Measurements from ENCODE around the gene MPPED1.

Gene MPPED1

DNA sequence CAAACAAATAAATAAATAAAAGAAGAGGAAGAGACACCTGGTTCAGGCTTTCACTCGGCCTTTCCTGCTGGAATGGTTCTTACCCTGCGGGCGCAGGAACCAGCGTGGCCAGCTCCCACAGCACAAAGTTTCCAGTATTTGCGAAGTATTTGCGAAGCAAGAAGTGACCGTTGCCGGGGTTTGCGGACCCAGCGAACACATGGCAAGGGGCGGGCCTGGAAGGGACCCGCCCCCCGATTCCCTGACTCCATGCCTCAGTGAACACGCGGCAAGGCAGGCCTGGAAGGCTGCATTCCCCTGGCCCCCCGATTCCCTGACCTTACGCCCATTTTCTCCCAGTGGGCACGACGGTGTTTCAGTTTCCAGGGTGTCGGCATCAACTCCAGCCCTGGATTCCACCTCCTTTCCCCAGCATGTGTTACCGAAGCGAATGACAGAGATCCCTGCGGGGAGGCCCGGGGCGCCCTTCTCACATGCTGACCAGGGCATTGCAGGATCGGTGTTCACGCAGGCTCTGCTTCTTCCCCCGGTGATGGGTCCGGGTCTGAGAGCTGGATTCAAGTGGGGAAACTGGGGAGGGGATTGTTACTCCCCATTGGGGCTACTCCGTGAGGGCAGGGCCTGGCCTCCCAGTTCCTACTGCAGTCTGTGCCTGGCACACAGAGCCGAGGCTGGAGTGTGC lies 102.8 kb downstream of the MPPED1 start:
- no peak for DNase-seq (ENCODE audit: extremely low read depth in 1 of 2, low read depth in 1 of 2)

DNA sequence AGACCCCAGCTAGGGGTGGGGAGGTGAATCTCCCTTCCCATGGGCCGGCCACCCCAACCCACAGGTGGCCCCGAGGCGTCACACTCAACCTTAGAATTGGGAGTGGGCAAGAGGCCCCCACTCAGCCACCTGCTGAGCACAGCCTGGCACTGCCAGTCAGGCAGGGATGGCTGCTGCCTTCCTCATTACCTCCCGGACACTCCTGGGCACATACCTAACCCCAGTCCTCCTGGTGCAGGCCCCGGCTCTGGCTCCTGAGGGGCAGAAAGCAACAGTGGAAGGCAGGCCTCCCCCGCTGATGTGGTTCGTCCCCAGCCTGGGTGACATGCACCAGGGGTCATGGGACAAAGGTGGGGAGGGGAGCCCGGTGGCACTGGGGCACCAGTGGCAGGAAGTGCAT lies 103.6 kb downstream of the MPPED1 start:
- no peak for DNase-seq (ENCODE audit: extremely low read depth in 1 of 2, low read depth in 1 of 2)

DNA sequence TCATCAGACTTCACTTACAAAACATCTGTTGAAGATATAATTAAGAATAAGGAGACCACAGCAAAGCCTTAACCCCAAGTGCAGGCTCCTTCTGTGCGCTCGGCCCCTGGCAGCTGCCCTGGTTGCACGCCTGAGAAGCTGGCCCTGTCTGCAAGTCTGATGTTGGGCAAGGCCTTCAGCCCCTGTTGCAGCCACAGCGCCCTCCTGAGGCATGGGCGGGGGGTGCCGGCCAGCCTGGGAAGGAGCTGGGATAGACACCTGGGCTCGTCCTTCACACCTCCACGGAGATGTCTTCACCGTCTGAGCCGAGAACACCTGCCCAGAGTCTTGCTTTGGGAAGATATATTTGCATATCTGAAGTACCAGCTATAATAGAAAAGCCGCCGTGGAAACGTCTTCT lies 104.1 kb downstream of the MPPED1 start:
- DNase-seq (ENCODE audit: extremely low read depth in 1 of 2, low read depth in 1 of 2) = no peak

DNA sequence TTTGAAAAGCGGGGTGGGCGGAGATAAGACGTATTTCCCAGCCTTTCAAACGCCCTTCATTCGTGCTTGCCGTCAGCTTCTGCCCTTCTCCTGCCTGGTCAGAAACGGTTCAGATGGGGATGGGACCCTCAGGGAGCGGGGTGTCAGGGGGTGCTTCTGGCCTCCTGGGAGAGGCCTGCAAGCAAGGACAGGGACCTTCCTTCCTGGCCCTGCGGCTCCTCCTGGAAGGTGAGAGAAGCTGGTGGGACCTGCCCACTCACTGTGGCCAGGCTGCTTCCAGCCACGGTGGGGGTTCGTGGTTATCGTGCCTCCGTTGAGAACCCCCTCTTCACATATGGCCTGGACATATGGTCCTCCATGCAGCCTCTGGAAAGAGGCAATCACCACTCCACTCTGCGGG lies 104.6 kb downstream of the MPPED1 start:
- DNase-seq (ENCODE audit: extremely low read depth in 1 of 2, low read depth in 1 of 2) = no peak

DNA sequence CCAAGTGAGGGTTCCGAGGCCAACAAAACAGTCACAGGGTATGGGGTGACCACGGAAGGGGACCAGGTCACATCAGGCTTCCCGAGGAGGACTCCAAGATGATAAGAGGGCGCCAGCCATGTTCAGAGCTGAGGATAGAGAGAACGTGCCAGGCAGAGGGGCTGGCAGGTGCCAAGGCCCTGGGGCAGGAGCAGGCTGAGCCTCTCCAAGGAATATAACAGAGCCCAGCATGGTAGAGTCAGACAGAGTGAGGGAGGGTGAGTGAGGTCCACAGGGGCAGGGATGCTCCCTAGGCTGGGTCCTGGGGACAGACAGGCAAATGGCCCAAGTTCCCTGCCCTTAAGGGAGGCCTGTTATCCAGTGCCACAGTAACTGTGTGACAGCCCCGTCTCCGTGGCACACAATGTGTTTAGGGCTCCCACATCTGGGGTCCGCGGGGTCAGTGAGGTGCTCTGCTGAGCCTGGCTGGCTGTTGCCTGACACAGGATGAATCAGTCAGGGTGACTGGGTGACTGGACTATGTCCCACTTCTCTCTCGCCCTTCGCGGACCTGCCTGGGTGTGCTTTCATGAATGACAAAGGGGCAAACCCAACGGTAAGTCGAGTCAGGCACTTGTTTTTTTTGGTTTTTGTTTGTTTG lies 105.3 kb downstream of the MPPED1 start:
- no peak for DNase-seq (ENCODE audit: extremely low read depth in 1 of 2, low read depth in 1 of 2)

DNA sequence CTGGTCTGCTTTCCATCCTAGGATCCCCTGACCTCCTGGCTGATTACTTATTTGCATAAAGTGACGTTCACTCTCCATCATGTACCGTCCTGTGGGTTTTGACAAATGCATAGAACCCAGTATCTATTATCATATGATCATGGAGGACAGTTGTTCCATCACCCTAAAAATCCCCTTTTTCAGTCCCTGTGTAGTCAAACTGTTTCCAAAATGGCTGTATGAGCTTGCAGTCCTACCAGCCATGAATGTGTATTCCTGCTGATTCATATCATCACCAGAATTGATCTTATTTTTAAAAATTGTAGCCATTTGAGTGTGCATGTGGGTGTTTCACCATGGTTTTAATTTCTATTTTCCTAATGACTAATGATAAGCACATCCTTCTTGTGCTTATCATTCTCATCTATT lies 108.8 kb downstream of the MPPED1 start:
- DNase-seq (ENCODE audit: extremely low read depth in 1 of 2, low read depth in 1 of 2) = no peak

DNA sequence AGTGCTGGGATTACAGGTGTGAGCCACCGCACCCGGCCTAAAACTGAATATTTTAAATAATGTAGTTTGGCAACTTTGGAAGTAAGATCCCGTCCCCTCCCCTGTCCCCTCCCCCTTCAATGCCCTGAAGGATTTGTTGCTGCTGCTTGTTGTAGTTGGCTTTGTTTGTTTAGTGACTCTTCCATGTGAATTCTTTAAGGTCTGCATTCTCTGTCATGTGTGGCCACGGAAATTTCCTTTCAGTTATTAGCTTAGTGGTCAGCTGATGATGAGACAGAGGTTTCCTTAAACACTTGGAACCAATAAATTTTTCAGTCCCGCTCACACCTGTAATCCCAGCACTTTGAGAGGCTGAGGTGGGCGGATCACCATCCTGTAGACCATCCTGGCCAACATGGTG lies 109.9 kb downstream of the MPPED1 start:
- DNase-seq (ENCODE audit: extremely low read depth in 1 of 2, low read depth in 1 of 2) = no peak

DNA sequence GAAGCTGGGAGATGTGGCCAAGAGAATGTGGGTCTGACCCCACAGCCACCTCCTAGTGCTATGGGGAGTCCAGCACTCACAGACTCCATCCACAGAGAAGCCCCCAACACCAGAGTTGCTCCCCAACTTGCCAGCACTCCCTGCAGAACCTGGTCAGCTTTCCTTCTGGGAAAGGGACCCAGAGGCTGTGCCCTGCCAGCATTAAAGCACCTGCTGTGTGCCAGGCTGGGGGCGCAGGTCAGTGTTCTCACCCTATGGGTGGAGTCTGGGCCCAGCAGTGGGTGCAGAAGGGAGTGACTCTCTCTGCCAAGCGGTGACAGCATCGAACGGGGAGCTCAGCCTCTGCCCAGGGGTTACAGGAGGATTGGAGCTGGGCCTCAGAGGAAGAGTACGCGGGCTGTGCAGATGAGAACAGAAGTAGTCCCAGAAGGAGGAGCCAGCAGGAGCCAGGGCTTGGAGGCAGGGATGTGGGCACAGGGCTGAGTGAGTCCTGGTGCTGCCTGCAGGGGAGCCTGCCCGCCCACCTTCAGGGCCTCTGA lies 114.4 kb downstream of the MPPED1 start:
- no peak for DNase-seq (ENCODE audit: extremely low read depth in 1 of 2, low read depth in 1 of 2)

DNA sequence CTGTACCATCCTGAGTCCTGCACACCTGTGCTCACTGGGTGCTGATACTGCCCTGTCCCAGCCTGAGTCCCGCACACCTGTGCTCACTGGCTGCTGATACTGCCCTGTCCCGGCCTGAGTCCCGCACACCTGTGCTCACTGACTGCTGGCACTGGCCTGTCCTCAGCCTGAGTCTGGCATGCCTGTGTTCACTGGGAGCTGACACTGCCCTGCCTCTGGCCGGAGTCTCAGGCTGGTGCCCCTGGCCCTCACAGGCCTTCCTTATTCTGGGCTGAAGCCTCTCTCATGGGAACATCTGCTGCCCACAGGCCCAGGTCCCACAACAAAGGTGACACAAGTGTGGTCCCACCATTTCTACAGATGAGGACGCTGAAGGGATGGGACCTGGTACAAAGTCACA lies 115.1 kb downstream of the MPPED1 start:
- no peak for DNase-seq (ENCODE audit: extremely low read depth in 1 of 2, low read depth in 1 of 2)

DNA sequence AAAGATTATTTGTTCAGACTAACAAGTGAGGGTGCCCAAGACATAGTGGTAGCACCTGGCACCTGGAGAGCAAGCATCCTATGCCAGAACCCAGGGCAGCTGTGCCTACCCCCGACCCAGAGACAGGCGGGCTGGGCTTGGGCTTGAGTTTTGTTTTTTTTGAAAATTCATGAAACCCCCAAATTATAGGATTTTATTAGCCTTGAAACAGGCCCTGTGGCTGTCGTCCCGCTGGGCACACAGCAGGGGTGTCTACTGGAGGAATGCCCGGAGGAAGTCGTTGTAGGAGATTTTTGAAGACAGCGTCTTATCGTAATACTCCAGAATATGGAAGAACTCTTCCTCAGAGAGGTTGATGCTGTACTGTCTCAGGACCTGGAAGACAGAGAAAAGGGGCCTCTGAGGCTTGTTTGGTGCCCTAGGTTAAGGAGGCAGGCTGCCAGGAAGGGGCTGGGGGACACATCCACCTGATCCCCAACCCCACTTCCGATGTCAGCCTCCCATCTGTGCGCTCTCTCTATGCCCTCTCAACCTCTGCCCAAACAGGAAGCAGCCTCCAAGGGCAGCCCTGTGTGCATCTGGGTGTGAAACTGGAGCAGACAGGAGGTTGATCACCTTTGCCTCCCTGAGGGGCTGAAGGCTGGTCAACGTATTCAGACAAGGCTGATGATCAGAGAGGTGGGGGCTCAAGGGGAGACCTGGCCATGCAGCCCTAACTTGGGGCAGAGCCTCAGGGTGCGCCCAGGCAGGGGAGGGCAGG lies 117.0 kb downstream of the MPPED1 start:
- DNase-seq (ENCODE audit: extremely low read depth in 1 of 2, low read depth in 1 of 2) = no peak

DNA sequence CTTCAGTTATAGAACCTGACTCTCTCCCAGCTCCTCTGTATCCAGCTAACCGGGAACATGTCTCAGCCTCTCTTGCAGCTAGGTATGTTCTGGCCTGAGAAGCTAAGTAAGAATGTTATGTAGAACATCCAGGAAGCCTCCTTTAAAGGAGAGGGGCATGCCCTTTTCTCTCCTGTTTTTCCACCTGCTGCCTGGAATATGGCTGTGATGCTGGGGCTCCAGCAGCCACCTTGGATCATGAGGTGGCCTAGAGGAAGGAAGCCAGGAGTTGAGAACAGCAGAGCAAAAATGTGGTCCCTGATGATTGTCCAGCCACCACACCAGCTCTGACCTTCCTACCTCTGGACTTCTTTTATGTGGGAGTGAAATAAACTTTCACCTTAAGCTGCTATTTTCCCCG lies 117.6 kb downstream of the MPPED1 start:
- no peak for DNase-seq (ENCODE audit: extremely low read depth in 1 of 2, low read depth in 1 of 2)

DNA sequence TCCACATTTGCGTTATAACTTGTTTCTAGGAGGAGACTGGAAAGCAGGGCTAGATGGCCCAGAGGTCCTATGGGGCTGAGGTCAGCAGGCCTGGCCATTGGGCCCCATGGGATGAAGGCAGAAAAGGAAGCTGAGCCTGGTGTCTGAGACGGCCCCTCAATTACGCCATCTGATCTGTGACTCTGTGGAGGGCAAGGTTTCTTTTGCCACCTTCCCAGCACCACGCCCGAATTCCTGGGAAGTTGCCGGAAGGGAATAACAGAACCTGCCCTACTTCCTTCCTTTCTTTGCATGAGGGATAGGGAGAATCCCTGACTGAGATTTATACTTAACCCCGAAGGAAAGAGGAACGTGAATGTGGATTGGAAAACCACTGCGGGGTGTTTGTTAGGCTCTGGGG lies 118.1 kb downstream of the MPPED1 start:
- DNase-seq (ENCODE audit: extremely low read depth in 1 of 2, low read depth in 1 of 2) = no peak

DNA sequence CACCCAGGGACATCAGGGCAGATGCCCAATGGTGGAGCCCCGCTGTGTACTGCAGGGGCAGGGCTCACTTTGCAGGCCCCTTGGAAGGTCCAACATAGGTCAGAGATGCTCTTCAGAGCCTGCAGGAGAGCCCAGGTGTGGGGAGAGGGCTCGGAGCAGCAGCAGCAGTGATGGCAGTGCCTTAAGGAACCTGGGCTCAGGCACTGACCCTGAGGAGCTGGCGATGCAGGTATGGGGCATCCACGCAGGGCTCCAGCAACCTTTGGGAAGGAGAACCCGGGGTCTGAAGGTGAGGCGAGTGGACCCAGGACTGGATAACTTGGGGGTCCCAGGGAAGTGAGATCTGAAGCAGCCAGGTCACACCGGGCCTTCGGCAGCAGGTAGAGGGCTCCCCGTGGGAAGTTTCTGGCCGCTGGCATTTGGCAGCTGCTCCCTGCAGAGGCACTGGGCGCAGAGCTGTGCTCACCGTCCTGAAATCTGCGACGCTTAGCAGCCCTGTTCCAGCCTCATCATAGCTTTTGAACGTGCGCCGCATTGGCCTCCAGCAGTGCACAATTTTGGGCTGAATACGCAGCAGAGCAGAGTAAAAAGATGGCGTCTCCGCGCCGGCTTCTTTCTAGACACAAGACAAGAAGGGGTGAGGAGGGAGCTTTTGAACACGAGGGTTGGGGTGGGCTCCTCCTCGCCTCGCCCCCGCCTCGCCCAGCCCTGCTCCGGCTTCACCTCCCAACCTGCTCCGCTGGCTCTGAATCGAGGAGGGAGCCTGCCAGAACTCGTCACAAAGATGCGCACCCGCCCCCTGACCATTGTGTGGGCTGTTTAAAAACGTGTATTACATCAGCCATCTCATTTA lies 118.8 kb downstream of the MPPED1 start:
- no peak for DNase-seq (ENCODE audit: extremely low read depth in 1 of 2, low read depth in 1 of 2)

DNA sequence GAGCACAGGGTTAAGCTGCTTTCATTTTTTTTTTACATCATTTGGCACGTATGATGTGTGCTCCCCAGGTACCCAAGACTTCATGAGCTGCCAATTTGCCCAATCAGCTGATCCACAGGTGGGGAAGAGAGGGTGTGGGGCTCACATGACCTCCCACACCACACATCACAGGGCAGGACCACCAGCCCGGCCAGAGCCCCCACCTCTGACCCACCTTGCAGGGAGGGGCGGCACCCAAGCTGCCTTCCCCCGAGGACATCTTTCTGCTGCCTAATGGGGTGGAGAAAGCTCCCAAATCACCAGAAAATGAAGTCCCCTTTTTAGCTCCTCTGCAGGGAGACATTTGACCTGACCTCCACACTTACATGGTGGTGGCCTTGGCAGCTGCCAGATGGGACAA lies 119.8 kb downstream of the MPPED1 start:
- no peak for DNase-seq (ENCODE audit: extremely low read depth in 1 of 2, low read depth in 1 of 2)

DNA sequence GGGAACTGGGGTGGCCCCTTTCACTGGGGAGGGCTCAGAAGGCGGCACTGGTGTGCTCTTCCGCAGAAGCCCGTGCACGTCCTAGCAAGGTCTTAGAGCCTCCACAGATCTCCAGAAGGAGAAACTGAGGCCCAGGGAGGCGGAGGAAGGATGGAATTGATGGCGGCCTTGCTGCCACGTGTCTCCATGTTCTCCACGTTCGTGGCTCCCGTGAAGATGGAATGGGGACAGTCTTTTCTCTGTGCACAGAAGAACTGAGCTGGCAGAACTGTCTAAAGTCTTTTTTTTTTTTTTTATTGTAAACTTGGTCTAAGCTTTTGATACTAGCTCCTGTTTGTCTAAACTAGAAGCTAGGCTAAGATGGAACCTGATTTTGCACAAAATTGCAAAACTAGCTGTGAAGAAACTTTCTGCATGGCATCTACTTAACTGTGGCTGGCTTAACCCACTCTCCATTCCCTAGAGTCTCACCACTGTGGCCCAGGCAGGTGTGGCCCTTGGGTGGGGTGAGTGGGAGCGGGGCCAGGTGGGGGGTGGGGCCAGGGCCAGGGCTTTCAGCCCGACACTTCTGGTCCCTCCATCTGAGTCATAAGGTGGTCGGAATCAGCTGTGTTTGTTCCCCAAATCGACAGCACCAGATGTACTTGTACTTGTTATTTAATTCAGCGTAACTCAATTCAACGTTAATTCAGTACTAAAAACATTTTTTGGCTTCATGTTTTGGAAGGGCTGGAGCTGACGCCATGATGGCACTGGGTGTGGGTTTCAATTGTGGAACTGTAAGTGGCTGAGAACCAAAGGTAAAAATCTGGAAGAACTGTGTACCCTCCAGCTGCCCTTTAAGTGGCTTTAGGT lies 120.7 kb downstream of the MPPED1 start:
- no peak for DNase-seq (ENCODE audit: extremely low read depth in 1 of 2, low read depth in 1 of 2)

DNA sequence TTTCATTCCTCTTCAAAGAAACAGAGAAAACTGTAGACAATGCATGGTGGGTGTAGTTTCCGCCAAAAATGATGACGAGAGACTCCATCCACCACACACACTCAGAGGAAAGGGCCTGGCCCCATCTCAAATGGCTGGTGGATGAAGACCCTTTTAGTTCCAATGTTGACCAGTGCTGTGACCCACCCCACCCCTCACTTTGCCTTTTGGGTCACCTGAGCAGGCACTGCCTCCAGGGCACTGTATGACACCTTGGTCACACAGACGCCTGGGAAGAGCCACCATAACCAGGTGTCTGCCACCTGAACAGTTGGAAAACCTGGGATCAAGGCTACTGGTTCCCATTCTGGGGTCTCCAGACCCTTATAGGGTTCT lies 121.3 kb downstream of the MPPED1 start:
- no peak for DNase-seq (ENCODE audit: extremely low read depth in 1 of 2, low read depth in 1 of 2)

DNA sequence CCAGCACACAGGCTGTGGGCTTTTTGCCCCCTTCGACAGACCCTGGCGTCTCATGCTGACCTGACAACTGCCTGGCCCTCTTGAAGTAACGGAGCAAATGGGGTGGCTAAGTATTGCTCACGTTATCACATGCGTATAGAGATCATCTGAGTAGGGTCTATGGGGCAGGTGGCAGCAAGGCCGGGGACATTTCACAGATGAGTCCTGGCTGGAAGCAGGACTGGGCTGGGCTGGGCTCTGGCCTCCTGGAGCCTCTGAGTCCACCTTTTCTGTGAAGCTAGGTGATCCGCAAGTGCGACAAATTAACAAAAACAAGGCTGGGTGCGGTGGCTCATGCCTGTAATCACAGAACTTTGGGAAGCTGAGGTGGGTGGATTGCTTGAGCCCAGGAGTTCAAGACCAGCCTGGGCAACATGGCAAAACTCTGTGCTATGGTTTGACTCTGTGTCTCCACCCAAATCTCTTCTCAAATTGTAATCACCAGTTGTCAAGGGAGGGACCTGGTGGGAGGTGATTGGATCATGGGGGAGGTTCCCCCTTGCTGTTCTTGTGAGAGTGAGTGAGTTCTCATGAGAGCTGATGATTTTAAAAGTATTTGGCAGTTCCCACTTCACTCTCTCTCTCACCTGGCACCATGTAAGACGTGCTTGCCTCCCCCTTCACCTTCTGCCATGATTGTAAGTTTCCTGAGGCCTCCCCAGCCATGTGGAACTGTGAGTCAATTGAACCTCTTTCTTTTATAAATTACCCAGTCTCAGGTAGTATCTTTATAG lies 122.0 kb downstream of the MPPED1 start:
- DNase-seq (ENCODE audit: extremely low read depth in 1 of 2, low read depth in 1 of 2) = no peak

DNA sequence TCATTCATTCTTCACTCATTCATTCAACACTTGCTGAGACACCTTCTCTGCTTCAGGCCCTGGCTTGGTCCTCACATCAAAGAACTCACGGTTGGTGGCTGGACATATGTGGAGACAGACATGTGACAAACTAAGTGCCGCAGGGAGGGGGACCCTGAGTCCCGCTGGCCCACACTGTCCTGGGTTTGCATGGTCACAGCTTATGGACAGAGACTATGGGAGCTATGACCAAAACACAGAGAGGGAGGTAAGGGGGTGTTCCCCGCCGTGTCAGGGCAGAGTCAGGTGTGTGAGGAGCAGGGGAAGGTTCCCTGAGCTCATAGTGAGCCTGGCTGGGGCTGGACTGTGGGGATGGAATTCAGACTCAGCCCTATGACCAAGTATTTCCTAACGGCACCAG lies 123.1 kb downstream of the MPPED1 start:
- no peak for DNase-seq (ENCODE audit: extremely low read depth in 1 of 2, low read depth in 1 of 2)

DNA sequence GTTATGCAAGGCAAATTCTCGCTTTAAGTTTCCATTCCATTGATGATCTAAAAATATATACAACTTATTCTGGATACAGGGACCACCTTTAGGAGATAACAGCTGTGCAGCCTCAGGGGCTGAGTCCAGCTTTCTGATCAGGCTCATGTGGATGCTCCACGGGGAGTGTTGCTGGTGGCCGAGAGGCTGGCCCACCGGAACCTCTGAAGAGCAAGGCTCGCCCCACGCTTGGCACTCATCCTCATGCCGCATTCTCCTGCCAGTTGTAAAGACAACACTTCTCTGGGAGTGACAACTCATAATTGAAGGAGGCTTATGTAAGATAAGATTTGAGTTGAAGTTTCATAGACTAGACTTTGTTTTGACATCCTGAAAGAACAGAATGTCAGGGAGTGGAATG lies 123.5 kb downstream of the MPPED1 start:
- DNase-seq (ENCODE audit: extremely low read depth in 1 of 2, low read depth in 1 of 2) = no peak
